HG03521 (cell line): ENCODE data around the gene FASLG.
"Not testable (repeated sequence)": the region's sequence is repeated elsewhere in the genome, so short reads cannot be mapped to it uniquely, and the experiment has no call there.

ENCODE experiments used
- ATAC-seq: cut with Tn5 transposase; IDR thresholded peaks from one replicate; pipeline ENCODE4 v1.9.1; 2021; ENCODE audit warnings: mild to moderate bottlenecking, moderate library complexity; ENCODE audit not compliant: unreplicated experiment

Gene FASLG, protein sequence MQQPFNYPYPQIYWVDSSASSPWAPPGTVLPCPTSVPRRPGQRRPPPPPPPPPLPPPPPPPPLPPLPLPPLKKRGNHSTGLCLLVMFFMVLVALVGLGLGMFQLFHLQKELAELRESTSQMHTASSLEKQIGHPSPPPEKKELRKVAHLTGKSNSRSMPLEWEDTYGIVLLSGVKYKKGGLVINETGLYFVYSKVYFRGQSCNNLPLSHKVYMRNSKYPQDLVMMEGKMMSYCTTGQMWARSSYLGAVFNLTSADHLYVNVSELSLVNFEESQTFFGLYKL

DNA sequence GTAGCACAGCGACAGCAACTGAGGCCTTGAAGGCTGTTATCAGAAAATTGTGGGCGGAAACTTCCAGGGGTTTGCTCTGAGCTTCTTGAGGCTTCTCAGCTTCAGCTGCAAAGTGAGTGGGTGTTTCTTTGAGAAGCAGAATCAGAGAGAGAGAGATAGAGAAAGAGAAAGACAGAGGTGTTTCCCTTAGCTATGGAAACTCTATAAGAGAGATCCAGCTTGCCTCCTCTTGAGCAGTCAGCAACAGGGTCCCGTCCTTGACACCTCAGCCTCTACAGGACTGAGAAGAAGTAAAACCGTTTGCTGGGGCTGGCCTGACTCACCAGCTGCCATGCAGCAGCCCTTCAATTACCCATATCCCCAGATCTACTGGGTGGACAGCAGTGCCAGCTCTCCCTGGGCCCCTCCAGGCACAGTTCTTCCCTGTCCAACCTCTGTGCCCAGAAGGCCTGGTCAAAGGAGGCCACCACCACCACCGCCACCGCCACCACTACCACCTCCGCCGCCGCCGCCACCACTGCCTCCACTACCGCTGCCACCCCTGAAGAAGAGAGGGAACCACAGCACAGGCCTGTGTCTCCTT, at the start of gene FASLG:
Gene FASLG (plus strand): TSS at position 233 of the 583 bp plus-strand sequence. CDS start 99 bp downstream, at position 332.
- ATAC-seq = no peak

DNA sequence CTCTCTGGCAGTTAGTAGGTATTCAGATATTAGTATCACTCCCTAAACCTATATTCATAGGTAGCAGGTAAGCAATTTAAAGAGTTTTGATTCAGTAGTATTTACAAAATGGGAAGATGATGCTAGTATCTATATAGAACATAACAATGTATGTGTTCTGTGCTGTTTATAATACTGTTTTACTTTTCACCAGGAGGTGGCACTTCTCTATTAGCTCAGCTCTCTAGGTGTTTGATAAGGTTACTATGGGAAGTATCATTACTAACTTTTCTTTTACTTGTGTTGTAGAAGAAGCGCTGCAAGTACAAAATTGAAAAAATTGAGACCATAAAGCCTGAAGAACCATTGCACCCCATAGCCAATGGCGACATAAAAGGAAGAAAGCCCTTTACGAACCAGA, 49.4 kb upstream of the FASLG start:
- ATAC-seq = no peak

DNA sequence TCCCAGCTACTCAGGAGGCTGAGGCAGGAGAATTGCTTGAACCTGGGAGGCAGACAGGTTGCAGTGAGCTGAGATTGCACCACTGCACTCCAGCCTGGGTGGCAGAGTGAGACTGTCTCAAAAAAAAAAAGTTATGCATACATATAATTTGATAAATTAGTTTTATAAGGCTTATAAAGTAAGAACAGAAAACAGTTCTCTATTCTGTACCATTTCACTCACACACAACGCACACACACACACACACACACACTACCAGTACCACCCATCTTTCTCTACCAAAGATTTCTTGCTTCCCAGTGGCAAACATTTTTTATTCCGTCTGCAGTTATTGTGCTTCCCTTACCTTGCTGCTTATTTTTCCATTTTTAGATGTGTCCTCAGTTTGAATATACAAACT, 46.4 kb upstream of the FASLG start:
- ATAC-seq = no peak

DNA sequence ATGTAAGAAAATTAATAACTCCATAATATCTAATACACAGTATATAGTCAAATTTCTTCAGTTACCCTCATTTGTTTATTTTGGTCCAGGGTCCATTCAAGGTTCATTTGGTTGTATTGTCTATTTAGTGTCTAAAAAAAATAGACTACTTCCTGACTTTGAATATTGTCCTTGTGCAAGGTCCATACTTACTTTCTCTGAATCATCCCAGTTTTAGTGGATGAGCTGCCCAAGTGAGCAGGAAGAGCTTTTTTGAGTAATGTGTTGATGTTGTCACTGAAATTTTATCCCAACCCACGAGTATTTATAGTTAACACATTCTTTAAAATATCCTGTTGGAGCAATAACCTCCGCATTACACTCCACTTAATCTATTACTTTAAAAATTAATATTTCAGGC, 45.6 kb upstream of the FASLG start:
- ATAC-seq = no peak

DNA sequence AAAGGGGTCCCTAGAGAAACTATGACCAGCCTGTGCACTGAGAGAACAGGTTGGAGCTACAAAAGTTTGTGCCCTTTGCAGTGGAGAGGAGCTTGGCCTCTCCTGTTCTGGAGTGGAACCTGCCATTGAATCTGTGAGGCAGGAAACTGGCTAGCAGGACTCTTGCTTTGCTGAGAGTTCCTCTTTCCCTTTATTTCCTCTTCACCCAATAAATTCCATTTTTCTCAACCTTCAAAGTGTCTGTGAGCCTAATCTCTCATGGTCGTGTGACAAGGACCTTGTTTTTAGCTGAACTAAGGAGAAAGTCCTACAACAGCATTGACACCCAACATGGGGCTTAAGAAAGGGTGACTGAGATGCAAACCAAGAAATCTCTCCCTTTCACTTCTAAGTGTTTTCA, 42.7 kb upstream of the FASLG start:
- no peak for ATAC-seq

DNA sequence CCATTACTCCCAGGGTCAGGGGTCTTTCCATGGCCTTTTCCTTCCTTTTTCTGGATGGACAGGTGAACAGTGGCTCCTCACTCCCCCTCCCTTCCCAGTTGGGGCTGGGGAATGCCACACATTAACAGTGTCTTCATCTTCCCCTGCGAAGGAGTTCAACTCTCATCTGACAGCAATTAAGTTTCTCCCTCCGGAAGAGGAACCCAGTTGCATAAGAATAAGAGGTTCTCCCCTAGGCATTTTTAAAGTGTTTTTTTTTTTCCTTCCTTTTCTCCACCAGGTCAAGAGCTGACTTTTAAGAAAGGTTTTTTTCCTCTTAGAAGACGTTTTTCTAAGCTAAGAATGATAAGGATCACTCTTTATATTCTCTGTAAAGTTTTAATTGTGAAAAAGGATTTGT, 42.3 kb upstream of the FASLG start:
- no peak for ATAC-seq

DNA sequence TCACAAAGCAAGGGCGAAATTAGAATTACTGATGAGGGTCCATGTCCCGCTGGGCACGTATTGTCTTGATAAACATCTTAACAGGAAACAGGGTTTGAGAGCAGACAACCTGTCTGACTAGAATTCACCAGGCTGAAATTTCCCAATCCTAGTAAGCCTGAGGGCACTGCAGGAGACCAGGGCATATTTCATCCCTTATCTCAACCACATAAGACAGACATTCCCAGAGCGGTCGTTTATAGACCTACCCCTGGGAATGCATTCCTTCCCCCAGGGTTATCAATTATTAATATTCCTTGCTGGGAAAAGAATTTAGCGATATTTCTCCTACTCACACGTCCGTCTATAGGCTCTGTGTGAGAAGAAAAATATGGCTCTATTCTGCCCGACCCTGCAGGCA, 38.3 kb upstream of the FASLG start:
- not testable (repeated sequence) for ATAC-seq

DNA sequence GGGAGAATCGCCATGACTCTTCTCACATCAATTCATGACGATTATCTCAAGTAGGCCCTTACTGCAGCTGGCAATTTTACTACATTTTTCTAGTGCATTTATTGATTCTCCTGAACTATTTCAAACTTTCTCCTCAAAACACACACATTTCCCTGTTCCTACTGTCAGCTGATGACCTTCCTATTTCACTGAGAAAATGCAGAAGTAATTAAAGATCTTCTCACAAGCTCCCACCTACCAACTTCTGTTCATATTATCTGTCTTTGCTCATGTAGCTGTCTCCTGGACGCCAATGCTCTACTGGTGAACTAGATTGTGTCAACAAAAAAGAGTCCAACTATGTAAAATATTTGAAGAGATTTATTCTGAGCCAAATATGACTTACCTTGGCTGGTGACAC, 36.4 kb upstream of the FASLG start:
- no peak for ATAC-seq

DNA sequence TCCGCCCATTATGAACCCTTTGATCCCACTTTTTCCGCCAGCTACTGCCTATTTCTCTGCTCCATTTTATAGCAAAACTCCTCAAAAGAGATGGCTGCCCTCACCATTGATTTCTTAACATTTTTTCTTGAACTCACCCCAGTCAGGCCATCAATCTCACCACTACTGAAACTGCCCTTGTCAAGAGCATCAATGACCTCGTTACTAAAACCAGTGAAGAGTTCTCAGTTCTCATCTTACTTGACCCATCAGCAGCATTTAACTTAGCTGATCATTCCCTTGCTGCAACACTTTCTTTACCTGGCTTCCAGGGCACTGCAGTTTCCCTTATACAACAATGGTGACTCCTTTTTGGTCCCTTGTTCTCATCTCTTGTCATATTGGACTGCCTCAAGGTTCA, 35.2 kb upstream of the FASLG start:
- ATAC-seq = no peak

DNA sequence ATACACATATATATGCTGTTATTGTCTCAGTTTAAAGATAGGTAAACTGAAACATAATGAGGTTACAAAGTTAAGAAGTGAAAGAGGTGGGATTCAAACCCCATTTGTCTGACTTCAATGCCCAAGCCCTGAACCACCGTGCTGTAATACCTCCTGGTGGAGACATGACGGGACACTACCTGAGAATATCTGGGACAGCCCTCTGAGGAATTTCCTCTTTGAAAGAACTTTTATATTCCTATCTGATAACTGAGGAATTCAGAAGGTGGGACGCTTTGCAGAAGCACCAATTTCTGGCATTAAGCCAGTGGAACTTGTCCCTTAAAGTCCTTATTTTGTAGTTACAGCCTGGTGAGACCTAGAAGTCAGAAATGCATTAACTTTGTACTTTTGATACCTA, 32.1 kb upstream of the FASLG start:
- no peak for ATAC-seq

DNA sequence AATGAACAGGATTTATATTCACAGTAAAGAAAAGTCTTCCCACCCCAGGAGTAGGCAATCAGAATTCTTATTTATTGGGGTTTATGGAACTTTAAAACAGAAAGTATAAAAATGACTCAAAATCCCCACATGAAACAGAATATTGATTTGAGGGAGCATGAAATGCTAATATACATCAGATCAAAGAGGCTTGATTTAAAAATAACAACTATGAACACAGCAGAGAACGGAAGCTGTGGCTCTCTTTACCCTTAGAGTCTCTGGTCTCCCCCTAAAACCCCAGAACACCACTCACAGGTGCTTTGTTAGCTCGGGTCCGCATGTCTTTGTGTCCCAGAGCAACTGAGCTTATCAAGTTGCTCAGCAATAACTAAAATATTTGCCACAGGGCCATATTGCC, 31.2 kb upstream of the FASLG start:
- no peak for ATAC-seq

DNA sequence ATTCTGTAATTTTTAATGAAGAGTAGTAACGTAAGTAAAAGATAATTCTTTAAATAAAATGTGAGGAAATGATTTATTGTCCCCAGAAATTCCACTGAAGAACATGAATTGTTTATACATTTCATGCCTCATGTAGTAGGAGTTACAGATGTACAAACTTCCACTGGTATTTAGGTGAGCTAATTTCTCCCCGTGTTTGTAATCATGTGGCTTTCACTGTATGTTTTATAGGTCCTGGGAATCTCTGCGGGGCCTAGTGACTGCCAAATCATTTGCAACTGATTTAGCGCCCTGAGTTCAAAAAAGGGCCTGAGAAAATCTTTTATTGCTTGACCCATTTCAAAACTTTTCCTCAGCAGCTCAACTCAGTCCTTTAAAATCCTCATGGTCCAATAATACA, 30.5 kb upstream of the FASLG start:
- ATAC-seq = no peak

DNA sequence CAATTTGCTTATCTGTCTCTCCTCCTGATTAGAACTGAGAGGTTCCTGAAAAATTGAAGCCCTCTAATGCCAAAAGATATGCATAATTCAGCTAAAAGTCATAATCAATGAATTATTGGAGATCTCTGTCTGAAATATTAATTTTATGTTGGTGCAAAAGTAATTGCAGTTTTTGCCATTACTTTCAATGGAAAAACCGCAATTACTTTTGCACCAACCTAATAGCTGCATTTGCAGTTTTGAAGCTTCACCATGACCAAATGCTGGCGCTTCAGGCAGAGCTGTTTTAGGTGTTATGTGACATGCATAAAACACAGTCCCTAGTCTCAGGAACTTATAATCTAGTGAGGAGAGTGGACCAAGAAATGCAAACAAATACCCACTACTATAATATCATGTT, 29.7 kb upstream of the FASLG start:
- no peak for ATAC-seq

DNA sequence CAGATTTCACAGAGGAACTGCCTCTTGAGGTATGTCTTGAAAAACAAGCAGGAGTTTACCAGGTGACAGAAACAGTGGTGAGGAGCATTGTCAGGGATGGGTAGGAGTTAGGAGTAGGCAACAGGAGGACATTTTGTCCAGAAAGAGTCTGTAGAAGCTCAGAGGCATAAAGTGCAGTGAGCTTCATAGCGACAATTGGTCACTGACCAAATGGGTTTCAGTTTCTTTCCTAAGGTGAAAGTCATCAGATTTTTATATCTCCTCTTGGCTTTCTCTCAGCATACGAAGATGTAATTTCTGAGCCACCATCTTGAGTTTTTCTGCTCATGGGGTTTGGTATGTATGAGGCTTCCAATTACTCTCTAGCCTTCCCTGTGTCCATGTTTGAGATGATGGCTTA, 29.3 kb upstream of the FASLG start:
- ATAC-seq = no peak

DNA sequence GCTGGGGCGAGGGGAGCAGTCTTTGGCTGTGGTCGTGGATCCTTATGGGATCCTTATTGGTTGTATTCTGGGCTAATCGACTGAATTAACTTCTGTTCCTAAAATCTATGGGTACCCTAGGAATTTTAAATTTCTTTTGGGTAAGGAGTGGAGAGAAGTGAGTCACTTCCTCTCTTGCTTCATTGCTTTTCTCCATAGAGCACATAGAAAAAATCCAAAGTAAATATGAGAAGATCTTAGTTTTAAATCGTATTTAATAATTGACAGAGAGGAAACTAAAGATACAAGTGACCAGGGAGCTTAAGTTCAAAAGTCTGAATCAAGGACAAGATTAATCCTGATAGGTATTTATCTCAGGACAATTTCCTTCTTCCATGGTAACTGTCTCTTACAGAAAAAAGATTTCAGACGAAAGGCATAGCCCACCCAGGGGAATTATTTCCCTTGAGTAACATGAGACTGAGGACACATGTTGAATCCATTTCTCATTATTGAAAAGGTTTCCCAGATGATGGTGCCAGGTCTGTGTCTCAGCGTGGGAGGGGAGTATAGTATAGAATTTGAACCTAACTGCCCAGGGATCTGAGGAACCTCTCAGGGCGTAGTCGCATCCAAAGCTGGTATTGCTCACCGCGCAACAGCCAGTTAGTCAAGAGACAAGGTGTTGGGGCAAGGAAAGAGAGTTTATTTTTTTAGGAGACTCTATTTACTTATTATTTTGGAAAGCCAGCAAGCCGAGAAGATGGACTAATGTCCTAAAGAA, 28.7 kb upstream of the FASLG start:
- ATAC-seq = no peak

DNA sequence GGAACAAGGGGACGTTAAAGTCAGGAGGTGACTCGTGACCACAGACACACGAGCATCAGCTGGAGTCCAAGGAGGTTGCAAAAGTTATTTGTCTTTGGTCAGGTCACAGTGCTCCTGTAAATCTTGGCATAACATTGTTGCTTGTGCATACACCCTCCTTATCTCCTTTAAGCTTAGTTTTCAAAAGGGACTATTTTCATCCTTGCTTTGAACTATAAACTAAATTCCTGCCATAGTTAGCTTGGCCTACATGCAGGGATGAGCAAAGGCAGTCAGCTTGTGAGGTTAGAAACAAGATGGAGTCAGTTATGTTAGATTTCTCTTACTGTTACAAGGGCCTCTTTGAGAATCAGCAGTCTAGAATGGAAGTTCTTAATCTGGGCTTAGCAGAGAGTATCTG, 28.0 kb upstream of the FASLG start:
- no peak for ATAC-seq

DNA sequence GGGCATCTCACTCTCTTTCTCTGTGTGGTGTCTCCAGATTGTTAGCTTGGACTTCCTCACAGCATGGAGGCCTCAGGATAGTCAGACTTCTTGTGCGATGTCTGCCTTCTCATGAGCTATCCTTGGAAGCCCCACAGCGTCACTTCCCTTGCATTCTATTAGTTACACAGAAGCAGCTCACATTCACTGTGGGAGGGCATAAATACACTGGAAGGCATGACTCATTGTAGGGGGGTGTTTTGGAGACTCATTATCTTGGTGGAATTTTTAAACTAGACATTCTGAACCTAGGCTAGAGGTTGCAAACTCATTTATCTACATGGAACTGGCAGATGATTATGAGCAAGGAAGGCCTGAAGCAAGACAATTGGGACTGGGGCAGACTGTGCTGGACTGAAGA, 21.4 kb upstream of the FASLG start:
- no peak for ATAC-seq

DNA sequence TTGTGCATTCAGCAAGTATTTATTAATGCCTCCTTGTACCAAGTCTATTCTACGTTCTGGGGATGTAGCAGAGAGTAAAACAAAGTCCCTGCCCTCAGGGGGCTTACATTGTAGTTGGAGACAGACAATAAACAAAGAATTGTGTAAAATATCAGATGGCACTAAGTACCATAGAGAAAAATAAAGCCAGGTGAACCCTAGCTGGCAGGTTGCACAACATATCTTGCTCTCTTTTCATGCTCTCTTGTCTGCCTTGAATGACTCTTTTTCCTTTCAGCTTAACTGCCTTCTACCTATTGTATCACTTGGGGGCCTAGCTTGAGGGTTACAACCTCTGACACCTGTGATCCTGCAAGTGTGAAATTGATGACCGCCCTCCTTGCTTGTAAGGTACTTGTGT, 20.7 kb upstream of the FASLG start:
- no peak for ATAC-seq

DNA sequence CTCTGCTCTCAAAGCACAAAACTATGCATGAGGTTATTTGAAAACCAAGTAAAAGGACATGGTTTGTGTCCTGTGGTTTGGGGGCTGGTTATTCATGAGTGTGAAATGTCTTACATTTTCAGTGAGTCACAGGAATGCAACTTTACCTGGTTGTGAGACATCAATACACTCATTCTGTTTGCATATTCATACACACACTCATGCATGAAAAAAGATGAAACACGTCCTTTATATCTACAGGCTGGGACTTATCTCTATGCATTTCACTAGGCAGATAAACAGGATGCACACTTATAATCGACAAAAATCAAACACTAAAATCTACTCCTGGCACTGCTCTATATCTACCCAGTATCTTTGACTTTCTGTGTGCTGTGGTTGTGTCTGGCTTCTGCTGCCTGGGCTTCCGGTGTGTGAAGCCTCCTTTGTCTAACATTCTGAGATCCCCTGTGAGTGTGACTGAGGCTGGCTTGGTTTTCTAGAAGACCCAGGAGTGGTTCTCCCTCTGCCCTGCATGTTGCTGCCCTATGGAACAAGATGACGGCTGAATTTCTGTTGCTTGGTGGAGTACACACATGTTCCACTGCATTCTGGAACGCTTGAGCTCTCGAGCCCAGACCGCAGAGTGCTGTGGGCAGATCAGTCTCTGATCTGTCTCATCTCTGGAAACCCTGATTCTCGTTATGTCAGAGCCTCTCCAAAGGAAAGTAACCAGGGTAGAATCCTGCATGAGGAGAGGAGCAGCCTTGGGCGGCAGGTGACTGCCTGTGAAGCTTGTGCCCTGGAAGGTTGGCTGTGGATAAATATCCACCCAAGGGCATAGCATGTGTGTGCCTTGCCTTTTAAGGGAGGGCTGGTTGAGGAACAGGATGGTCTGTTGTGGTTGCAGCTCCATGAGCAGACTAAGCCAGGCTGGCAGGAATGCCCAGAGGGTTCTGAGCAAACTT, 19.7 kb upstream of the FASLG start:
- peak; percentile 72 for ATAC-seq

DNA sequence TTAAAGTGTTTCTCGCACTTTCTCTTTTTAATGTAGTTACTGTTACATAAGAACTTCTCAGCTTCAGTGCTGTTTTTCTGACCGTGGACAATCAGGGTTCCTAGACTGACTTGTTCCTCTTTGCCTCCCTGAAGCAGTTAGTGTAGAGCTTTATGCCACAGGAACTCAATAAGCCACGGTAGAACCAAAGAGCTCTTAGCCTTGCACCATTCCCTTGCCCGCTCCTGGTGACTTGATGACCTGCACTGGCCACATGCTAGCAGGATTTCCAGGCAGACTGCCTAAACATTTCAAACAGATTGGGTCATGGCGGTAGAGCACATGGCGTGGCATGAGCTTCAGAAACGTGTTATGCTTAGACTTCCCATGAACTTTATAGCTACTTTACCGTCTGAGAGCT, 18.8 kb upstream of the FASLG start:
- ATAC-seq = no peak

DNA sequence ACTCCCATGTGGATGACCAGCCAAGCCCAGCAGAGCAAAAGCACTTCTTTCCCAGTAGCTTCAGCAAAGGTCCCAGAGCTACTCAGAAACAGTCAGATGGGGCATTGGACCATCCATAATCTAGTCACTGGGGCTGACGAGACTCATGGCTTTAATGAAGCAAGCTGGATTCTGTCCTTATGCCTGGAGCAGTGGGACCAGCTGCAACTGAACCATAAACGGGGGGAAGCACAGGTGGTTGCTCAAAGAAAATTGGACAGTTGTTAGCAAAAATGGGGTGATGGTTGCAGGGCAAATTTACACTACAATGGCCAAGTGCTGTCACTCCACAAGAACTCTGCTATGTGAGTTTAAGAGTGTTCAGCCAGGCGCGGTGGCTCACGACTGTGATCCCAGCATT, 17.4 kb upstream of the FASLG start:
- ATAC-seq = no peak
